MCF 10A (cell line): ENCODE data around the gene NOB1. TPM values are rescaled to one million over a fixed set of nuclear protein-coding genes. Genes with fewer than 3 reads are reported as not detected.

Experiments
- BruUV-seq: library from RNA; stranded (reverse); fragments of 400-500 nt; replicated peaks from 2 replicates; lab custom pipeline; 2021; lab: Mats Ljungman, UMichigan
- CTCF ChIA-PET: fragments of 300-600 bp; sonication (Branson Sonifier 250); formaldehyde crosslinking; extraction: SDS; loops from one replicate; lab custom pipeline; 2021; ENCODE audit warnings: antibody characterized with exemption, inconsistent platforms; lab: Yijun Ruan, JAX
- POLR2A ChIA-PET: fragments of 300-600, 350-650 bp; sonication (Branson Sonifier 250); formaldehyde crosslinking; extraction: SDS; loops from one replicate; lab custom pipeline; 2020; ENCODE audit warnings: antibody characterized with exemption, inconsistent platforms; lab: Yijun Ruan, JAX
- DNase-seq: peaks from one replicate; pipeline ENCODE4 v3.0.0-alpha.2; 2018; ENCODE audit not compliant: unreplicated experiment
- H3K27ac Mint-ChIP-seq: one replicate; pipeline ENCODE4 v1.8.0; 2022; ENCODE audit warnings: mild to moderate bottlenecking, low read depth, mixed read lengths; ENCODE audit not compliant: unreplicated experiment
- H3K27me3 Mint-ChIP-seq: one replicate; pipeline ENCODE4 v1.8.0; 2022; ENCODE audit warnings: mixed read lengths; ENCODE audit not compliant: insufficient read depth, unreplicated experiment
- H3K36me3 Mint-ChIP-seq: one replicate; pipeline ENCODE4 v1.8.0; 2022; ENCODE audit warnings: mild to moderate bottlenecking, moderate library complexity, mixed read lengths; ENCODE audit not compliant: insufficient read depth, unreplicated experiment
- H3K4me1 Mint-ChIP-seq: one replicate; pipeline ENCODE4 v1.8.0; 2022; ENCODE audit warnings: mixed read lengths; ENCODE audit not compliant: insufficient read depth, unreplicated experiment
- H3K4me3 Mint-ChIP-seq: one replicate; pipeline ENCODE4 v1.8.0; 2022; ENCODE audit warnings: mild to moderate bottlenecking, moderate library complexity, mixed read lengths; ENCODE audit not compliant: unreplicated experiment
- H3K9me3 Mint-ChIP-seq: one replicate; pipeline ENCODE4 v1.8.0; 2022; ENCODE audit warnings: mixed read lengths; ENCODE audit not compliant: unreplicated experiment
- CTCF ChIP-seq: fragments of 200-600 bp; IDR thresholded peaks from one replicate; pipeline ENCODE4 v1.8.0; 2022; ENCODE audit warnings: antibody characterized with exemption, mild to moderate bottlenecking; ENCODE audit not compliant: unreplicated experiment
- intact Hi-C: fragments of 100-400 bp; cut with micrococcal nuclease; formaldehyde crosslinking; loops from 2 replicates; pipeline ENCODE4 v1.14.1; 2022
- total RNA-seq: library from RNA; stranded (reverse); gene quantifications from 2 replicates; pipeline ENCODE4 v1.2.3, GENCODE V29; 2022

The NOB1 gene
- total RNA-seq, 1 experiment from 2014 or later, result 110 TPM

DNA sequence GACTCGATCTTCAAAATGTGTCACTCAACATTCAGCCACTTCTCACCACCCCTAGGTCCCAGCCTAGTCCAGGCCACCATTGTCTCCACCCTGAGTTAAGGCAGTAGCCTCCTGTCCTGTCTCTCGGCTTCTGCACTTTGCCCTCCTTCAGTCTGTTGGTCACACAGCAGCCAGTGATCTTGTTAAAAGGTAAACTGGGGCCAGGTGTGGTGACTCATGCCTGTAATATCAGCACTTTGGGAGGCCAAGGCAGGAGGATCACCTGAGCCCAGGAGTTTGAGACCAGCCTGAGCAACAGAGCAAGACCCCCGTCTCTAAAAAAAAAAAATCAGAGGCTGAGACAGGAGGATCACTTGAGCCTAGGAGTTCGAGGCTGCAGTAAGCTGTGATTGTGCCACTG lies 33.2 kb upstream of the NOB1 start:
- intact Hi-C loops, result no loop called here
- POLR2A ChIA-PET, result interaction anchor here (1.9 kb wide), 1 partner anchor 25 kb away, joined by 4 read pairs; no protein-coding TSS in a partner anchor
- H3K27me3 Mint-ChIP-seq, result no peaks in the 10 kb centered on the region

DNA sequence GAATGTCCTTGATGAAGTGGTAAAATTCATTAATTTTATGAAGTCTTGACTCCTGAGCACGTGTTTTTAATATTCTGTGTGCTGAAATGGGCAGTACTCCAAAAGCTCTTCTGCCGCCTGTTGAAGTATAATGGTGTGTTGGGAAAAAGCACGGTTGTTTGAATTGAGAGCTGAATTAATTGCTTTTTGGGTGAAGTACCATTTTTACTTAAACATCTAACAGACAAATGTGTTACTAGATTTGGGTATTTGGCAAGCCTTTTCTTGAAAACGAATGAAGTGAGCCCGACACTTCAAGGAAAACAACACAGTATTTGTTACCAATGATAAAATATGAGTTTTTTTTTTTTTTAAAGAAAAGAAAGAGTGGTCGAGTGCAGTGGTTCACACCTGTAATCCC lies 29.9 kb upstream of the NOB1 start:
- POLR2A ChIA-PET, result no interaction called here
- peaks cover 53% of the 10 kb centered on the region for H3K36me3 Mint-ChIP-seq
- CTCF ChIA-PET, result interaction anchor here (0.6 to 1.5 kb wide), 5 partner anchors 11 to 380 kb away, joined by 3 to 4 read pairs (median 3); no protein-coding TSS in a partner anchor
- H3K27me3 Mint-ChIP-seq, result no peaks in the 10 kb centered on the region
- no peak overlapping the region for H3K4me3 Mint-ChIP-seq
- BruUV-seq, result no TSS peak
- intact Hi-C loops, result no loop called here
- TF ChIP-seq CTCF, result no peak
- no peak overlapping the region for H3K27ac Mint-ChIP-seq
- DNase-seq, result no peak
- no peaks in the 10 kb centered on the region for H3K4me1 Mint-ChIP-seq
- H3K9me3 Mint-ChIP-seq, result no peaks in the 10 kb centered on the region

More for the DNA sequence above, 33.2 kb upstream of the NOB1 start:
- peaks cover 63% of the 10 kb centered on the region for H3K36me3 Mint-ChIP-seq
- DNase-seq, result no peak
- H3K27ac Mint-ChIP-seq, result no peak overlapping the region
- CTCF ChIA-PET, result interaction anchor here (3.2 kb wide), 1 partner anchor 9 kb away, joined by 19 read pairs; no protein-coding TSS in a partner anchor
- H3K9me3 Mint-ChIP-seq, result no peaks in the 10 kb centered on the region
- H3K4me1 Mint-ChIP-seq, result no peaks in the 10 kb centered on the region
- TF ChIP-seq CTCF, result no peak
- BruUV-seq, result no TSS peak
- H3K4me3 Mint-ChIP-seq, result no peak overlapping the region

GRCh38 chr16:69781118-69781517 lies 26.4 kb upstream of the NOB1 start:
- Mint-ChIP-seq H3K36me3 (peaks cover 30% of the 10 kb centered on the region), H3K9me3 (no peaks in the 10 kb centered on the region), H3K27ac (no peak overlapping the region), H3K4me1 (no peaks in the 10 kb centered on the region), H3K27me3 (no peaks in the 10 kb centered on the region), H3K4me3 (no peak overlapping the region)
- no peak for TF ChIP-seq CTCF
- CTCF ChIA-PET, result interaction anchor here (0.7 kb wide), 1 partner anchor 129 kb away, joined by 4 read pairs; no protein-coding TSS in a partner anchor
- intact Hi-C loops, result no loop called here
- no peak for DNase-seq
- POLR2A ChIA-PET, result no interaction called here
- no TSS peak for BruUV-seq

- Mint-ChIP-seq H3K27ac (no peak overlapping the region), H3K4me3 (no peak overlapping the region), H3K4me1 (no peaks in the 10 kb centered on the region), H3K9me3 (peaks cover 8% of the 10 kb centered on the region), H3K36me3 (peaks cover 20% of the 10 kb centered on the region), H3K27me3 (no peaks in the 10 kb centered on the region)
- BruUV-seq, result no TSS peak
- CTCF ChIA-PET, result no interaction called here
- POLR2A ChIA-PET, result no interaction called here
- TF ChIP-seq CTCF, result no peak
- intact Hi-C loops, result no loop called here
- DNase-seq, result no peak
Measured at GRCh38 chr16:69779724-69780123, 25.0 kb upstream of the NOB1 start.
